HS-27A (cell line): Measurements from ENCODE around the gene TNF.

Experiments used
- DNase-seq: peaks from one replicate; pipeline ENCODE4 v3.0.0-alpha.2; 2012; ENCODE audit warnings: low read depth, missing footprints

Gene TNF

GRCh38 chr6:31573239-31574105, 1.9 kb upstream of the TNF start:
- DNase-seq, result no peak

- no peak for DNase-seq
Measured at GRCh38 chr6:31574106-31575061, 981 bp upstream of the TNF start.

GRCh38 chr6:31575952-31576685, 754 bp downstream of the TNF start:
- no peak for DNase-seq

GRCh38 chr6:31576897-31577578, 1.7 kb downstream of the TNF start:
- DNase-seq, result no peak

- DNase-seq, result no peak
Measured at GRCh38 chr6:31577579-31577966, 2.2 kb downstream of the TNF start.

GRCh38 chr6:31578184-31579118, 3.1 kb downstream of the TNF start:
- no peak for DNase-seq

- DNase-seq, result no peak
Measured at GRCh38 chr6:31579119-31579505, 3.7 kb downstream of the TNF start.

GRCh38 chr6:31579546-31580437, 4.4 kb downstream of the TNF start:
- no peak for DNase-seq

- no peak for DNase-seq
Measured at GRCh38 chr6:31580438-31580740, 5.0 kb downstream of the TNF start.

GRCh38 chr6:31580807-31581433, 5.6 kb downstream of the TNF start:
- DNase-seq, result no peak

GRCh38 chr6:31581434-31582229, 6.3 kb downstream of the TNF start:
- no peak for DNase-seq

- no peak for DNase-seq
Measured at GRCh38 chr6:31582230-31582643, 6.9 kb downstream of the TNF start, which contains the start of gene LTB. LTB (minus strand) TSS chr6:31582424; CDS start chr6:31582417, 7 bp downstream.

GRCh38 chr6:31585491-31585890, 10.1 kb downstream of the TNF start:
- no peak for DNase-seq

- no peak for DNase-seq
Measured at GRCh38 chr6:31586008-31586407, 10.6 kb downstream of the TNF start, which contains the start of gene LST1. LST1 (plus strand) TSS chr6:31586277; CDS start chr6:31587300, 1,023 bp downstream.

GRCh38 chr6:31586599-31587281, 11.4 kb downstream of the TNF start:
- DNase-seq, result no peak

- DNase-seq, result no peak
Measured at GRCh38 chr6:31587791-31588777, 12.7 kb downstream of the TNF start.
